ENCODE results near the gene METRN.
A peak's percentile ranks its signal among the peaks of the same experiment; 100 is the strongest.

METRN gene

GRCh38 chr16:726438-727290, 11.7 kb downstream of the METRN start, which contains the start of the genes CCDC78 and HAGHL:
Gene CCDC78, minus strand, starts transcription at chr16:726443. Its CDS starts 76 bp downstream, at chr16:726367.
Gene HAGHL, plus strand, starts transcription at chr16:727106. Its CDS starts 404 bp downstream, at chr16:727510.
- DNase-seq (ENCODE audit: low read depth): peak; percentile 79
- no peak for TF ChIP-seq CTCF (IDR thresholded peaks at IDR 0.05; ENCODE audit: insufficient read depth, low read depth, low read length, missing control alignments)
- H3K4me3 ChIP-seq (ENCODE audit: low read depth, low read length): peak within 1 kb of the TSS; percentile 78

DNA sequence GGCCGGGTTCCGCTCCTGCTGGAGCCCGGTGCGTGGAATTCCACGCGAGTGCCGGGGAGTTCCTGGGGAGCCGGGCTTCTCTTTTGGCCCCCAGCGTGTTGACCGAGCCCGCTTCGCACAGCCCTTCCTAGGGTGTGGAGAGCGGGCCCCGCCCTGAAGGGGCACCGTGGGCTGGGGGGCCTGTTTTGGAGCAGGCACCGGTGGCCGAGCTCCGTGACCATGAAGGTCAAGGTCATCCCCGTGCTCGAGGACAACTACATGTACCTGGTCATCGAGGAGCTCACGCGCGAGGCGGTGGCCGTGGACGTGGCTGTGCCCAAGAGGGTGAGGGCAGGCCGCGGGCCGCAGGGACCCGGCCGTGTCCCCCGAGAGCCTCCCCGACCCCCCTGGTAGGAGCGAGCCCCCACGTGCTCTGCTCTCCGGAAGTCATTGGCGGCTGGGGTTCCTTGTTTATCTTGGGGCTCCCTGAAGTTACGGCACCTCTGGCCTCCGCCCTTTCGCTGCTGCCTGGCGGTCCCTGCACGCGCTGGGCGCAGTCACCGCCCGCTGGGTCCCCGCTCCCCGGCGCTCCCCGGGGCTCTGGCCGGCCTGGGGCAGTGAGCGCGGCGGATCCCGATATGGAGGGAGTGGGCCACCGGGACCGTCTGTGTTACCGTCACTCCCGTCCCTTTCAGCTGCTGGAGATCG, 12.5 kb downstream of the METRN start:
- TF ChIP-seq CTCF (IDR thresholded peaks at IDR 0.05; ENCODE audit: insufficient read depth, low read depth, low read length, missing control alignments): no peak
- peak overlapping the region; percentile 78 for H3K4me3 ChIP-seq (ENCODE audit: low read depth, low read length)
- peak; percentile 61 for DNase-seq (ENCODE audit: low read depth)

DNA sequence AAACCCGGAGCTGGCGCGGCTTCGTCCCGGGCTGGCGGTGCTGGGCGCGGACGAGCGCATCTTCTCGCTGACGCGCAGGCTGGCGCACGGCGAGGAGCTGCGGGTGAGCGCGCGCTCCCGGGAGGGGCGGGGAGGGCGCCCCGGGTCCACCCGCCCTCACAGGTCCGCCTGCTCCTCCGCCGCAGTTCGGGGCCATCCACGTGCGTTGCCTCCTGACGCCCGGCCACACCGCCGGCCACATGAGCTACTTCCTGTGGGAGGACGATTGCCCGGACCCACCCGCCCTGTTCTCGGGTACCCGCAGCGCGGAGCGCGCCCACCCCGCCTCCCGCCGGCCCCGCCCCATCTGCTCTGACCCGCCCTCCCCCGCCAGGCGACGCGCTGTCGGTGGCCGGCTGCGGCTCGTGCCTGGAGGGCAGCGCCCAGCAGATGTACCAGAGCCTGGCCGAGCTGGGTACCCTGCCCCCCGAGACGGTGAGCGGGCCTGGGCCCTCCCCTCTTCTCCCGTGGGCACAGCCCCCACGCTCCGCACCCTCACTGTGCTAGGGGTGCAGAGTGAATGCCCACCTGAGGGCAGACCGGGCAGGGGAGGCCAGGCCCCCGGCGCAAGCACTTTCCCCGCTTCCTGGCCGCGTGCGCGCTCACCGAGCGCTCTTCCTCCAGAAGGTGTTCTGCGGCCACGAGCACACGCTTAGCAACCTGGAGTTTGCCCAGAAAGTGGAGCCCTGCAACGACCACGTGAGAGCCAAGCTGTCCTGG, 13.4 kb downstream of the METRN start:
- no peak for TF ChIP-seq CTCF (IDR thresholded peaks at IDR 0.05; ENCODE audit: insufficient read depth, low read depth, low read length, missing control alignments)
- H3K4me3 ChIP-seq (ENCODE audit: low read depth, low read length): peak overlapping the region; percentile 78
- peak; percentile 93 for DNase-seq (ENCODE audit: low read depth)

DNA sequence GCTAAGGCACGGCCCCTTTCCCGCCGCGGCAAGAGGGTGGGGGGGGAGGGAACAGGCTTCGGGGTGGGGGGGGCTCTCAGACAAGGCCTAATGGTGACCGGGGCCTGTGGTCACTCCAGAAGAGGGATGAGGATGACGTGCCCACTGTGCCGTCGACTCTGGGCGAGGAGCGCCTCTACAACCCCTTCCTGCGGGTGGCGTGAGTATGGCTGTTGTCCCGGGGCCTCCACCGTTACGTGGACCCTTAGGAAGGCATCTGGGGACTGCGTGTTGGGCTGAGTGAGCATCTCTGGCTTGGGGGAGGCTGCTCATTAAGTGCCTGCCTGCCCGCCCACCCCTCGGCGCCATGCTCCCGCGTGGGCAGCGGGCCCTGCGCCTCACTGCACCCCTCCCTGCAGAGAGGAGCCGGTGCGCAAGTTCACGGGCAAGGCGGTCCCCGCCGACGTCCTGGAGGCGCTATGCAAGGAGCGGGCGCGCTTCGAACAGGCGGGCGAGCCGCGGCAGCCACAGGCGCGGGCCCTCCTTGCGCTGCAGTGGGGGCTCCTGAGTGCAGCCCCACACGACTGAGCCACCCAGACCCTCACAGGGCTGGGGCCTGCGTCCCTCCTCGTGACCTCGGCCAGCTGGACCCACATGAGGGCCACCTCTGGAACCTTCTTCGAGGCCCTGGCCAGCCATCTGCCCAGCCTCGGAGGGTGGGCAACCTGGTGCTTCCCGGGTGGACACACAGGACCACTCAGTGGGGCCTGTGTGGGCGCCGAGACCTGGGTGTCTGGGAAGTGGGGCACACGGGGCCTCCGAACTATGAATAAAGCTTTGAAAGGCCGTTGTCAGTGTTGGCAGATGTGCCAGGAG, 14.2 kb downstream of the METRN start:
- no peak for TF ChIP-seq CTCF (IDR thresholded peaks at IDR 0.05; ENCODE audit: insufficient read depth, low read depth, low read length, missing control alignments)
- peak overlapping the region; percentile 78 for H3K4me3 ChIP-seq (ENCODE audit: low read depth, low read length)
- DNase-seq (ENCODE audit: low read depth): peak; percentile 22

GRCh38 chr16:729768-730665, 15.1 kb downstream of the METRN start:
- no peak overlapping the region for H3K4me3 ChIP-seq (ENCODE audit: low read depth, low read length)
- no peak for TF ChIP-seq CTCF (IDR thresholded peaks at IDR 0.05; ENCODE audit: insufficient read depth, low read depth, low read length, missing control alignments)
- no peak for DNase-seq (ENCODE audit: low read depth)

All from GM12865 (cell line).